MCF 10A (cell line): Measurements from ENCODE around the gene CLDN1. TPM values are rescaled to one million over a fixed set of nuclear protein-coding genes. Genes with fewer than 3 reads are reported as not detected.

Source experiments
- BruUV-seq: library from RNA; stranded (reverse); fragments of 400-500 nt; replicated peaks from 2 replicates; lab custom pipeline; 2021; lab: Mats Ljungman, UMichigan
- CTCF ChIA-PET: fragments of 300-600 bp; sonication (Branson Sonifier 250); formaldehyde crosslinking; extraction: SDS; loops from one replicate; lab custom pipeline; 2021; ENCODE audit warnings: antibody characterized with exemption, inconsistent platforms; lab: Yijun Ruan, JAX
- POLR2A ChIA-PET: fragments of 300-600, 350-650 bp; sonication (Branson Sonifier 250); formaldehyde crosslinking; extraction: SDS; loops from one replicate; lab custom pipeline; 2020; ENCODE audit warnings: antibody characterized with exemption, inconsistent platforms; lab: Yijun Ruan, JAX
- DNase-seq: peaks from one replicate; pipeline ENCODE4 v3.0.0-alpha.2; 2018; ENCODE audit not compliant: unreplicated experiment
- H3K27ac Mint-ChIP-seq: one replicate; pipeline ENCODE4 v1.8.0; 2022; ENCODE audit warnings: mild to moderate bottlenecking, low read depth, mixed read lengths; ENCODE audit not compliant: unreplicated experiment
- H3K27me3 Mint-ChIP-seq: one replicate; pipeline ENCODE4 v1.8.0; 2022; ENCODE audit warnings: mixed read lengths; ENCODE audit not compliant: insufficient read depth, unreplicated experiment
- H3K36me3 Mint-ChIP-seq: one replicate; pipeline ENCODE4 v1.8.0; 2022; ENCODE audit warnings: mild to moderate bottlenecking, moderate library complexity, mixed read lengths; ENCODE audit not compliant: insufficient read depth, unreplicated experiment
- H3K4me1 Mint-ChIP-seq: one replicate; pipeline ENCODE4 v1.8.0; 2022; ENCODE audit warnings: mixed read lengths; ENCODE audit not compliant: insufficient read depth, unreplicated experiment
- H3K4me3 Mint-ChIP-seq: one replicate; pipeline ENCODE4 v1.8.0; 2022; ENCODE audit warnings: mild to moderate bottlenecking, moderate library complexity, mixed read lengths; ENCODE audit not compliant: unreplicated experiment
- H3K9me3 Mint-ChIP-seq: one replicate; pipeline ENCODE4 v1.8.0; 2022; ENCODE audit warnings: mixed read lengths; ENCODE audit not compliant: unreplicated experiment
- intact Hi-C: fragments of 100-400 bp; cut with micrococcal nuclease; formaldehyde crosslinking; loops from 2 replicates; pipeline ENCODE4 v1.14.1; 2022
- total RNA-seq: library from RNA; stranded (reverse); gene quantifications from 2 replicates; pipeline ENCODE4 v1.2.3, GENCODE V29; 2022
- TF ChIP-seq, protein P1 (sequence below): fragments of 200-600 bp; IDR thresholded peaks from one replicate; pipeline ENCODE4 v1.8.0; 2022; ENCODE audit warnings: antibody characterized with exemption, mild to moderate bottlenecking; ENCODE audit not compliant: unreplicated experiment

The CLDN1 gene
- total RNA-seq, 1 experiment from 2014 or later = 263 TPM

DNA sequence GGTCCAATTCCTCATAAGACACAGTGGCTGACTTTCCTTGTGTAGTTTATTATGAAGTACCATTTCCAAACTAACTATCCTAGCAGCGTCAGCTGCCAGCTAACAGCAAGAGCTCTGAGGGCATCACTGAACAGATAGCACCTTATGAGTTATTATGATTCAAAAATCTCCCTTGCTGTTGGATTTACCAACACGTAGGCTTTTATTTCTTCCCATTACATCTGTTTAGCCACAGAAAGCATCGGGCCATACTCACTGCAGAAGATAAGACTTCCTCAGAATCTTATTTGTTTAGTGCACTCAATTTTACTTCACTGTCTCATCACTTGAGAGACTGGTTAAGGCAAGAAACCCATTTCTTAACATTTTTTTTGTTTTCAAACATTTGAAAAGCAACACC lies 16.2 kb downstream of the CLDN1 start:
- CTCF ChIA-PET = interaction anchor here (0.6 to 2.1 kb wide), 3 partner anchors 77 to 85 kb away, joined by 3 to 7 read pairs (median 3); no protein-coding TSS in a partner anchor
- peak overlapping the region; percentile 29 for H3K27ac Mint-ChIP-seq
- BruUV-seq = TSS peak; percentile 41
- H3K27me3 Mint-ChIP-seq = no peaks in the 10 kb centered on the region
- H3K9me3 Mint-ChIP-seq = no peaks in the 10 kb centered on the region
- peaks cover 29% of the 10 kb centered on the region for H3K4me1 Mint-ChIP-seq
- TF ChIP-seq, protein P1, sequence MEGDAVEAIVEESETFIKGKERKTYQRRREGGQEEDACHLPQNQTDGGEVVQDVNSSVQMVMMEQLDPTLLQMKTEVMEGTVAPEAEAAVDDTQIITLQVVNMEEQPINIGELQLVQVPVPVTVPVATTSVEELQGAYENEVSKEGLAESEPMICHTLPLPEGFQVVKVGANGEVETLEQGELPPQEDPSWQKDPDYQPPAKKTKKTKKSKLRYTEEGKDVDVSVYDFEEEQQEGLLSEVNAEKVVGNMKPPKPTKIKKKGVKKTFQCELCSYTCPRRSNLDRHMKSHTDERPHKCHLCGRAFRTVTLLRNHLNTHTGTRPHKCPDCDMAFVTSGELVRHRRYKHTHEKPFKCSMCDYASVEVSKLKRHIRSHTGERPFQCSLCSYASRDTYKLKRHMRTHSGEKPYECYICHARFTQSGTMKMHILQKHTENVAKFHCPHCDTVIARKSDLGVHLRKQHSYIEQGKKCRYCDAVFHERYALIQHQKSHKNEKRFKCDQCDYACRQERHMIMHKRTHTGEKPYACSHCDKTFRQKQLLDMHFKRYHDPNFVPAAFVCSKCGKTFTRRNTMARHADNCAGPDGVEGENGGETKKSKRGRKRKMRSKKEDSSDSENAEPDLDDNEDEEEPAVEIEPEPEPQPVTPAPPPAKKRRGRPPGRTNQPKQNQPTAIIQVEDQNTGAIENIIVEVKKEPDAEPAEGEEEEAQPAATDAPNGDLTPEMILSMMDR = no peak
- H3K4me3 Mint-ChIP-seq = peak overlapping the region; percentile 0
- DNase-seq = no peak
- H3K36me3 Mint-ChIP-seq = peaks cover 95% of the 10 kb centered on the region
- intact Hi-C loops = loop anchor here (2.0 kb wide), 1 partner anchor 75 kb away; no protein-coding TSS in a partner anchor
- POLR2A ChIA-PET = interaction anchor here (0.6 to 7.1 kb wide), 17 partner anchors 11 to 345 kb away, joined by 3 to 153 read pairs (median 5); partner anchors contain the start of genes CLDN1 and IL1RAP

- Mint-ChIP-seq H3K27ac (no peak overlapping the region), H3K4me3 (no peak overlapping the region), H3K36me3 (peaks cover 95% of the 10 kb centered on the region), H3K27me3 (no peaks in the 10 kb centered on the region), H3K9me3 (no peaks in the 10 kb centered on the region), H3K4me1 (peaks cover 29% of the 10 kb centered on the region)
- TF ChIP-seq, protein P1 = no peak
- no TSS peak for BruUV-seq
- DNase-seq = peak; percentile 78
- ChIA-PET CTCF (interaction anchor here (0.6 to 2.1 kb wide), 4 partner anchors 77 to 84 kb away, joined by 3 to 7 read pairs (median 4); no protein-coding TSS in a partner anchor), POLR2A (interaction anchor here (0.6 to 7.1 kb wide), 12 partner anchors 9 to 208 kb away, joined by 3 to 153 read pairs (median 8); partner anchors contain the start of genes CLDN1 and IL1RAP)
- intact Hi-C loops = no loop called here
Observed at GRCh38 chr3:190305406-190305805, 16.8 kb downstream of the CLDN1 start.

- CTCF ChIA-PET = interaction anchor here (0.5 to 3.0 kb wide), 3 partner anchors 15 to 79 kb away, joined by 3 to 10 read pairs (median 3); no protein-coding TSS in a partner anchor
- Mint-ChIP-seq H3K4me1 (peaks cover 29% of the 10 kb centered on the region), H3K9me3 (no peaks in the 10 kb centered on the region), H3K4me3 (no peak overlapping the region), H3K27me3 (no peaks in the 10 kb centered on the region), H3K27ac (peak overlapping the region; percentile 40), H3K36me3 (peaks cover 91% of the 10 kb centered on the region)
- POLR2A ChIA-PET = interaction anchor here (0.6 to 7.1 kb wide), 22 partner anchors 8 to 210 kb away, joined by 3 to 153 read pairs (median 6); partner anchors contain the start of genes CLDN1 and IL1RAP
- peak; percentile 86 for DNase-seq
- TF ChIP-seq, protein P1 = no peak
- no TSS peak for BruUV-seq
- intact Hi-C loops = loop anchor here (5.0 kb wide), 1 partner anchor 37 kb away; no protein-coding TSS in a partner anchor
Observed at GRCh38 chr3:190303884-190304283, 18.4 kb downstream of the CLDN1 start.

DNA sequence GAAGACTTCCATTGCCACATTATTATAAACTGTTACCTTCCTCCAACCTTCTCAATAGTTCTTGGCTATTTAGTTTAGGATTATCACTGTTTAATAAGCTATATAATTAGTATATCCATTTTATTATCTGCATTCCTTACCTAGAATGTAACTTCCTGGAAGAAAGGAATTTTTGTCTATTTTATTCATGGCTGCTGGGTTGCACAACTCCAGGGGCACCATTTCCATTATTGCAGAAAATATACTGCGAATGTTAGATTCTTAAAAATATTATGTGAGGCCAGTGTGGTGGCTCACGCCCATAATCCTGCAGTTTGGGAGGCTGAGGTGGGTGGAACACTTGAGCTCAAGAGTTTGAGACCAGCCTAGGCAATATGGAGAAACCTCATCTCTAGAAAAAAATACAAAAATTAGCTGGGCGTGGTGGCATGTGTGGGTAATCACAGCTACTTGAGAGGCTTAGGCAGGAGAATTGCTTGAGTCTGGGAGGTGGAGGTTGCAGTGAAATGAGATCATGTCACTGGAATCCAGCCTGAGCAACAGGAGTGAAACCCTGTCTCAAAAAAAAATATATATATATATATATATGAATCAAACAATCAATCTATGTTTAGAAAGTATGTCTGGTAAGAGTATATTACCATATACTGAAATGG lies 19.9 kb downstream of the CLDN1 start:
- peaks cover 86% of the 10 kb centered on the region for H3K36me3 Mint-ChIP-seq
- DNase-seq = no peak
- no peaks in the 10 kb centered on the region for H3K9me3 Mint-ChIP-seq
- H3K27ac Mint-ChIP-seq = peak overlapping the region; percentile 47
- H3K4me1 Mint-ChIP-seq = peaks cover 27% of the 10 kb centered on the region
- H3K27me3 Mint-ChIP-seq = no peaks in the 10 kb centered on the region
- intact Hi-C loops = loop anchor here (1.0 to 5.0 kb wide), 2 partner anchors 35 to 70 kb away; no protein-coding TSS in a partner anchor
- H3K4me3 Mint-ChIP-seq = no peak overlapping the region
- ChIA-PET CTCF (interaction anchor here (0.6 to 3.0 kb wide), 5 partner anchors 9 to 308 kb away, joined by 3 to 10 read pairs (median 4); no protein-coding TSS in a partner anchor), POLR2A (interaction anchor here (0.8 to 7.1 kb wide), 10 partner anchors 12 to 81 kb away, joined by 3 to 153 read pairs (median 12); partner anchors contain the start of gene CLDN1)
- no TSS peak for BruUV-seq
- TF ChIP-seq, protein P1 = no peak
